Epithelial cell of esophagus (primary cell): Measurements from ENCODE around the gene JPH4.

Experiments
- DNase-seq: peaks from one replicate; pipeline ENCODE4 v3.0.0; 2010; ENCODE audit warnings: low read depth
- H3K4me3 ChIP-seq: 2 replicates; pipeline ENCODE4 v1.5.1; 2011; ENCODE audit warnings: mild to moderate bottlenecking, low read length, control low read depth
- TF ChIP-seq, protein P1 (sequence below): IDR thresholded peaks from 2 replicates; pipeline ENCODE4 v1.5.1; 2011; ENCODE audit warnings: low read depth, mild to moderate bottlenecking, low read length, control low read depth, inconsistent platforms; ENCODE audit not compliant: insufficient read depth; ENCODE audit errors: missing control alignments

JPH4 gene

DNA sequence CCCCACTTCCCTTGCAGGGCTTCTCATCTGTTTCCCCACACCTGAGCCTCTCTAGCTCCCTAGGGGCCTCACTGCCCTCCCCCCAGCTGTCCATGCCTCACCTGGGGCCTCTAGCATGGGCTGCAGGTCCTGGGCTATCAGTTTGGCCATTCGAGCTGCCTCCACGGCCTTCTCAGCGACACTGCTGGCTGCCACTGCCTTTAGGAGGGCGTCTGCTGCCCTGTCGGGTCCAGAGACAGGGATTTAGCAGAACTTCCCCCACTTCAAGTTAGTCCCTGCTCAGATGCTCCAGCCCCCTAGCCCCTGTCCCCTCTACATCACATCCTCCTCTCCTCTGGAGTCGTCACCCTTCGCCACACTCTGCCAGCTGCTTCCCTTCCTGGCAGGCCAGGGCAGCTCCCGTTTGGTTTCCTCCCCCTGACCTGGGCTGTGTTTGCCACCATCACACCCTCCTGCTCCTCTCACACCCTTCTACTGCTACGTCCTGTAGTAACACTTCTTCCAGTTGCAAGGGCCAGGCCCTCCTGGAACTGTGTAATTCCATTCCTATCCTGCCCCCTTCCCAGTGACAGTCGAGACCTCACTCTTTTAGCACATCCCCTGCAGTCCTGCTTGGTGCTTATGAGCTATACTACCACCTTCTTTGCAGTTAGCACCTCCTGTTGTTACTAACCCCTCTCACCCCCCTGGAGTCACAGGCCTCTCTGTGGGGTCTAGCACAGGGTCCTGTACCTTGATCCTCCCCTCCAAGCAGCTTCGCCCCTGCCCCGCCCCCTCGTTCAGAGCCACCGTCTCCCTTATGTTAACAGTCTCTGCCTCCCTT, 6.7 kb downstream of the JPH4 start:
- H3K4me3 ChIP-seq, result no peak overlapping the region
- TF ChIP-seq, protein P1, sequence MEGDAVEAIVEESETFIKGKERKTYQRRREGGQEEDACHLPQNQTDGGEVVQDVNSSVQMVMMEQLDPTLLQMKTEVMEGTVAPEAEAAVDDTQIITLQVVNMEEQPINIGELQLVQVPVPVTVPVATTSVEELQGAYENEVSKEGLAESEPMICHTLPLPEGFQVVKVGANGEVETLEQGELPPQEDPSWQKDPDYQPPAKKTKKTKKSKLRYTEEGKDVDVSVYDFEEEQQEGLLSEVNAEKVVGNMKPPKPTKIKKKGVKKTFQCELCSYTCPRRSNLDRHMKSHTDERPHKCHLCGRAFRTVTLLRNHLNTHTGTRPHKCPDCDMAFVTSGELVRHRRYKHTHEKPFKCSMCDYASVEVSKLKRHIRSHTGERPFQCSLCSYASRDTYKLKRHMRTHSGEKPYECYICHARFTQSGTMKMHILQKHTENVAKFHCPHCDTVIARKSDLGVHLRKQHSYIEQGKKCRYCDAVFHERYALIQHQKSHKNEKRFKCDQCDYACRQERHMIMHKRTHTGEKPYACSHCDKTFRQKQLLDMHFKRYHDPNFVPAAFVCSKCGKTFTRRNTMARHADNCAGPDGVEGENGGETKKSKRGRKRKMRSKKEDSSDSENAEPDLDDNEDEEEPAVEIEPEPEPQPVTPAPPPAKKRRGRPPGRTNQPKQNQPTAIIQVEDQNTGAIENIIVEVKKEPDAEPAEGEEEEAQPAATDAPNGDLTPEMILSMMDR, result no peak
- no peak for DNase-seq

DNA sequence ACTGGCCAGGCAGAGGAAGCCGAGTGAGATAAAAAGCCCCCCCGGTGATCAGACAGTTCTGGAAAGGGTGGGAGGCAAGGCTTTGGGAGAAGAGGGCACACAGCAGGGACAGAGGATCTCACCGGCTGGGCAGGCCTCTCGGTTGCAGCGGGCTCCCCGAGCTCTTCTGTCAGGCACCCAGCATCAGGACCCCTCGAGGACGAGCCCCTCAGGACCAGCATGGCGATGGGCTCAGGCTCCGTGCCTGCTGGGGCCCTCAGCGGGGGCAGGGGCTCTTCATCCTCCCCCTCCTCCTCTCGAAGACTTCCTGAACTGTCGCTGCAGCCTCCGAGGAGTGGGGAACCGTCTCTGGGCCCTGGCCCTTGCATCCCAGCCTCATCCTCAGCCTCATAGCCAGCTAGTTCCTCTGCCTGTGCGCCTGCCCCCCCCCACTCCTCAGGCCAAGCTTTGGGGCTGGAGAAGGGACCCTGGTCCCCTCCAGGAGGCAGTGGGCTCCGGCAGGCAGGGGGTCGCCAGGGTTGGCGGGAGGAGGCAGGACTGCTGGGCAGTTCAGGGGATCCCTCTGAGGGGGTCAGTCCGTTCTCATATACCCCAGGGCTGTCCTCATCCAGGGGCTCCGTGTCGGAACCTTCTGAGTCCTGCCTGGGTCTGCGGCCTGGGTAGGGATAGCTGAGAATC, 7.6 kb downstream of the JPH4 start:
- no peak overlapping the region for H3K4me3 ChIP-seq
- TF ChIP-seq, protein P1, result no peak
- no peak for DNase-seq

DNA sequence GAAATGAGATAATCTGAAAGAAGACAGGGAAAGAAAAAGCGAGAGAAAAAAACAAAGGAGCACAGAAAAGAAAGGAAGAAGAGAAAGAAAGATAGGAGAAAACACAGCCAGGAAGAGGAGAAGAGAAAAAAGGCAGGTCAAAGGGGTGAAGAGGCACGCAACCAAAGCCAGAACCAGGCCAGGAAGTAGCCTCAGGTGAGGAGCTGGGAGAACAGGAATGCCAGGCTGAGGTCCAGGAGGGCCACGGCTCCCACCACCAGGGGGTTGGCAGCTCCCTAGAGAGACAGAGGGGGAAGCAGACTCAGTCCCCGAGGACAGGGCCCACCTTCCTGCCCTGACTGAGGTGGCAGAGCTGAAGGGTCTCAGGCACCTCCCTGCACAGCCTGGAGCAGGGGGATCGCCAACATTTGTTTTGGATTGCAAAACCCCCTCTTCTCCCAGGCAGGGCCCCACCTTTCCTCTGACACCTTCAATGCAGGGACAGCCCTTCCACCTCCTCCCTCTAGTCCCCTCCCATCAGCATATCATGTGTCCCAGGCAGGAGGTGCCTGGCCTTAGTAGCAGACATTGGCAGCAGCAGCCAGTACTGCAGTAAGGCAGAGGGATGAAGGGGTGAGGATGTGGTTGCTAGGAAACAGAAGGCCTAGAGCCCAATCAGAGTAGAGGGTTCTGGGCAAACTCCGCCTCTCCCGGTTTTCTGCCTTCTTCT, 9.0 kb downstream of the JPH4 start:
- TF ChIP-seq, protein P1, result peak; percentile 18
- H3K4me3 ChIP-seq, result no peak overlapping the region
- peak; percentile 66 for DNase-seq

DNA sequence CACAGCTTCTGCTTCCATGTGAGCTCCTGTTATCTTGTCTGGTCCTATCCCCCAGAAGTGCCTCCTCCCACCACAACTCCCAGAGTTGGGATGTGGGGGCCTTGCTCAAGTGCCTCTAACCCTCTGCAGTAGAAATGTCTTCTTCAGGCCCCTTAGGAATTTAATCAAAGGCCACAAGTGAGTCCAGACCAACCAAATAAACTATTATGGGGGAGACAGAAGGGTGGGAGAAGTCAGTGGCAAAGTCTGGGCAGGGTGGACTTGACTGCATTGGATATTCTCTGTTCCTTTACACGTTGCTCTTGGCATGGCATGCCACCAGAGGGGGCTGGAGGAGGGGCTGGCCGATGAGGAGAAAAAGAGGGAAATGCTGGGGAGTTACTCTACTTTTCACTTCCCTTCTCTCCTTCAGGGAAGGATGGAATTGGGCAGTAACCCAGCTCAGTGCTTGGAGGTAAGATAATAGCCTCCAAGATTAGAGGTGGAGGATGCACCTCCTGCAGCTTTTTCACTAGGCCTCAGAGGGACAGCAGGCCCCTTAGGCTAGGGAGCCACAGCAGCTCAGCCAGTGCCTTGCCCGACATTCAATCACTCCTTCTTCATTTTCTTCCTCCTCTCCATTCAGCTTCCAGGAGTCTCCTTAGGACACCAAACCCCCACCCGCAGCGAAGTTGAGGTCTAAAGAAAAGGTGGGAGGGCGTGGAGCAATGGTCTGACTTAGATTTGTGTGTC, 9.8 kb downstream of the JPH4 start:
- TF ChIP-seq, protein P1, result peak; percentile 35
- no peak overlapping the region for H3K4me3 ChIP-seq
- no peak for DNase-seq

- DNase-seq, result no peak
- TF ChIP-seq, protein P1, result no peak
- H3K4me3 ChIP-seq, result peak overlapping the region; percentile 90
Observed at GRCh38 chr14:23568021-23568599, 10.5 kb downstream of the JPH4 start.

- DNase-seq, result peak; percentile 91
- TF ChIP-seq, protein P1, result no peak
- H3K4me3 ChIP-seq, result peak within 1 kb of the TSS; percentile 90
Observed at GRCh38 chr14:23567186-23568020, 11.2 kb downstream of the JPH4 start, which contains the start of gene AP1G2. Gene AP1G2, minus strand, starts transcription at chr14:23567791. Its CDS starts 477 bp downstream, at chr14:23567314.
